SK-N-SH (cell line): ENCODE results near the gene CRYBG1.

Source experiments
- ELF1 ChIP-seq: IDR thresholded peaks from 2 replicates; pipeline ENCODE4 v1.4.0; 2012
- EP300 ChIP-seq, 2 experiments: IDR thresholded peaks; 2 replicates each; pipeline versions ENCODE4 v1.4.0 to v1.6.1; 2012; ENCODE audit warnings: borderline replicate concordance in 1 of 2, low read depth in 1 of 2, low read length in 1 of 2
- EZH2phosphoT487 ChIP-seq: fragments of 200-600 bp; sonication (generic); IDR thresholded peaks from 2 replicates; pipeline ENCODE4 v1.6.1; 2017; ENCODE audit warnings: low read depth, mixed run types, mild to moderate bottlenecking, antibody characterized with exemption, moderate library complexity, borderline replicate concordance
- RCOR1 ChIP-seq: fragments of 150-350 bp; IDR thresholded peaks from 2 replicates; pipeline ENCODE4 v1.6.1; 2017; ENCODE audit warnings: antibody characterized with exemption, low read length
- SMC3 ChIP-seq: IDR thresholded peaks from 2 replicates; pipeline ENCODE4 v1.6.1; 2012; ENCODE audit warnings: low read depth, low read length, improper control_type of control experiment
- TAF1 ChIP-seq: IDR thresholded peaks from 2 replicates; pipeline ENCODE4 v1.6.1; 2012; ENCODE audit warnings: low read depth, mild to moderate bottlenecking, low read length, moderate library complexity, borderline replicate concordance
- USF1 ChIP-seq: IDR thresholded peaks from 2 replicates; pipeline ENCODE4 v1.4.0; 2012; ENCODE audit warnings: low read depth, borderline replicate concordance
- USF2 ChIP-seq: fragments of 150-350 bp; IDR thresholded peaks from 2 replicates; pipeline ENCODE4 v1.6.1; 2017; ENCODE audit warnings: antibody characterized with exemption, low read length, low read depth, borderline replicate concordance
- YY1 ChIP-seq: IDR thresholded peaks from 2 replicates; pipeline ENCODE4 v1.4.0; 2012; ENCODE audit warnings: low read depth, mild to moderate bottlenecking
- TF ChIP-seq, protein P1 (sequence below): fragments of 200-600 bp; sonication (generic); IDR thresholded peaks from 2 replicates; pipeline ENCODE4 v1.6.1; 2017; ENCODE audit warnings: antibody characterized with exemption, mild to moderate bottlenecking, moderate library complexity
- TF ChIP-seq, protein P2 (sequence below): IDR thresholded peaks from 2 replicates; pipeline ENCODE4 v1.4.0; 2012; ENCODE audit warnings: low read depth
- TF ChIP-seq, protein P3 (sequence below): IDR thresholded peaks from 2 replicates; pipeline ENCODE4 v1.6.1; 2012; ENCODE audit warnings: mild to moderate bottlenecking, low read depth, low read length, moderate library complexity

- TF ChIP-seq USF2 (no peak), YY1 (no peak), ELF1 (no peak), SMC3 (no peak), EZH2phosphoT487 (no peak), RCOR1 (no peak), TAF1 (no peak), USF1 (no peak), EP300 (IDR thresholded peaks at IDR 0.05; ENCODE audit: borderline replicate concordance in 1 of 2, low read depth in 1 of 2, low read length in 1 of 2) (no peak)
- TF ChIP-seq, protein P1, sequence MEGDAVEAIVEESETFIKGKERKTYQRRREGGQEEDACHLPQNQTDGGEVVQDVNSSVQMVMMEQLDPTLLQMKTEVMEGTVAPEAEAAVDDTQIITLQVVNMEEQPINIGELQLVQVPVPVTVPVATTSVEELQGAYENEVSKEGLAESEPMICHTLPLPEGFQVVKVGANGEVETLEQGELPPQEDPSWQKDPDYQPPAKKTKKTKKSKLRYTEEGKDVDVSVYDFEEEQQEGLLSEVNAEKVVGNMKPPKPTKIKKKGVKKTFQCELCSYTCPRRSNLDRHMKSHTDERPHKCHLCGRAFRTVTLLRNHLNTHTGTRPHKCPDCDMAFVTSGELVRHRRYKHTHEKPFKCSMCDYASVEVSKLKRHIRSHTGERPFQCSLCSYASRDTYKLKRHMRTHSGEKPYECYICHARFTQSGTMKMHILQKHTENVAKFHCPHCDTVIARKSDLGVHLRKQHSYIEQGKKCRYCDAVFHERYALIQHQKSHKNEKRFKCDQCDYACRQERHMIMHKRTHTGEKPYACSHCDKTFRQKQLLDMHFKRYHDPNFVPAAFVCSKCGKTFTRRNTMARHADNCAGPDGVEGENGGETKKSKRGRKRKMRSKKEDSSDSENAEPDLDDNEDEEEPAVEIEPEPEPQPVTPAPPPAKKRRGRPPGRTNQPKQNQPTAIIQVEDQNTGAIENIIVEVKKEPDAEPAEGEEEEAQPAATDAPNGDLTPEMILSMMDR = no peak
- TF ChIP-seq, protein P2, sequence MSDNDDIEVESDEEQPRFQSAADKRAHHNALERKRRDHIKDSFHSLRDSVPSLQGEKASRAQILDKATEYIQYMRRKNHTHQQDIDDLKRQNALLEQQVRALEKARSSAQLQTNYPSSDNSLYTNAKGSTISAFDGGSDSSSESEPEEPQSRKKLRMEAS = no peak; the same call in 1 of the 2 replicates
- TF ChIP-seq, protein P3, sequence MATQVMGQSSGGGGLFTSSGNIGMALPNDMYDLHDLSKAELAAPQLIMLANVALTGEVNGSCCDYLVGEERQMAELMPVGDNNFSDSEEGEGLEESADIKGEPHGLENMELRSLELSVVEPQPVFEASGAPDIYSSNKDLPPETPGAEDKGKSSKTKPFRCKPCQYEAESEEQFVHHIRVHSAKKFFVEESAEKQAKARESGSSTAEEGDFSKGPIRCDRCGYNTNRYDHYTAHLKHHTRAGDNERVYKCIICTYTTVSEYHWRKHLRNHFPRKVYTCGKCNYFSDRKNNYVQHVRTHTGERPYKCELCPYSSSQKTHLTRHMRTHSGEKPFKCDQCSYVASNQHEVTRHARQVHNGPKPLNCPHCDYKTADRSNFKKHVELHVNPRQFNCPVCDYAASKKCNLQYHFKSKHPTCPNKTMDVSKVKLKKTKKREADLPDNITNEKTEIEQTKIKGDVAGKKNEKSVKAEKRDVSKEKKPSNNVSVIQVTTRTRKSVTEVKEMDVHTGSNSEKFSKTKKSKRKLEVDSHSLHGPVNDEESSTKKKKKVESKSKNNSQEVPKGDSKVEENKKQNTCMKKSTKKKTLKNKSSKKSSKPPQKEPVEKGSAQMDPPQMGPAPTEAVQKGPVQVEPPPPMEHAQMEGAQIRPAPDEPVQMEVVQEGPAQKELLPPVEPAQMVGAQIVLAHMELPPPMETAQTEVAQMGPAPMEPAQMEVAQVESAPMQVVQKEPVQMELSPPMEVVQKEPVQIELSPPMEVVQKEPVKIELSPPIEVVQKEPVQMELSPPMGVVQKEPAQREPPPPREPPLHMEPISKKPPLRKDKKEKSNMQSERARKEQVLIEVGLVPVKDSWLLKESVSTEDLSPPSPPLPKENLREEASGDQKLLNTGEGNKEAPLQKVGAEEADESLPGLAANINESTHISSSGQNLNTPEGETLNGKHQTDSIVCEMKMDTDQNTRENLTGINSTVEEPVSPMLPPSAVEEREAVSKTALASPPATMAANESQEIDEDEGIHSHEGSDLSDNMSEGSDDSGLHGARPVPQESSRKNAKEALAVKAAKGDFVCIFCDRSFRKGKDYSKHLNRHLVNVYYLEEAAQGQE = no peak
Measured at GRCh38 chr6:106560996-106561685, 200.6 kb downstream of the CRYBG1 start.
